Germinal center (tissue), 1 donor: Measurements from ENCODE around the gene SAMD4B.
"Not testable (repeated sequence)": the region's sequence is repeated elsewhere in the genome, so short reads cannot be mapped to it uniquely, and the experiment has no call there.

Experiments used
- DNase-seq: peaks from one replicate; pipeline ENCODE4 v3.0.0; 2012; ENCODE audit warnings: mixed read lengths, low spot score

The SAMD4B gene

DNA sequence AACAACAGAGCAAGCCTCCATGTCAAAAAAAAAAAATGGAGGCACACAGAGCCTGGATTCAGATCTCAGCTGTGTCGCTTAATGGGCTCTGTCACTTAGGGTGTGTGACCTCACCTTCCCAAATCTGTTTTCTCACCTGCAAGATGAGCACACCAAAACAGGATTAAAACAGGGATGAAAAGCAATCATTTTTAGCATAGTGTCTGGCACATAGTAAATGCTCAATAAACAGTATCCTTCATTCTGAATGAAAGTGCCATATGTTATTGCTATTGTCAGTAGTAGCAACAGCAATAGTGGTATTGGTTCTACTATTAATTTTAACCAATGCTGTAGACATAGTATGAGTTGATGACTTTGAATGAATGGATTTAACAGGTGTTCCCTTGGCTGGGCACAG lies 23.3 kb downstream of the SAMD4B start:
- DNase-seq = no peak

DNA sequence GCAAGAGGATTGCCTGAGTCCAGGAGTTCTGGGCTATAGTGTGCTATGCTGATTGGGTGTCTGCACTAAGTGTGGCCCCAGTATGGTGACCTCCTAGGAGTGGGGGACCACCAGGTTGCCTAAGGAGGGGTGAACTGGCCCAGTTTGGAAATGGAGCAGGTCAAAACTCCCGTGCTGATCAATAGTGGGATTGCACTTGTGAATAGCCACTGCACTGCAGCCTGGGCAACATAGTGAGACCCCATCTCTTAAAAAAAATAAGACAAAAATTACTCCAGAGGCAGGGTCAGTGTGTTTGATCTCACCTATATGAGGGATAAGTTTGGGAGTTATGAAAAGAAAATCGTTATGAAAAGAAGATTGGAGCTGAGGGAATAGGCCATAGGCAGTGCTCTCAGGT lies 27.0 kb downstream of the SAMD4B start:
- DNase-seq = no peak

DNA sequence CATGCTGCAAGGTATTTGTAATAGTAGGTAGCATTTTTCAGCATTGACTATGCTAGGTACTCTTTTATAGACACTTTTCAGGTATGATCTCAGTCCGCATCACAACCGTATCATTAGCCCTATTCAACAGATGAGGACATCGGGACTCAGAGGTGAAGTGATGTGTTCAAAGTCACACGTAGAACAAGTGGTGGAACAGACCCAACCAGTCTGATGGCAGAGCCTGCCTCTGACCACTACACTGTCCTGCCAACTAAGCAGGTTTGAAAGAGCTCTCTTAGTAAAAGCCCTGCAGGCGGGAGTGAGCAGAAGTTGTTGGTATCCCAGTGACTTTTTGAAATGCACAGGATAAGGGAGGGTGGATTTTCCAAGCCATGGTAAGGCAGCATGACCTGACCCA lies 28.5 kb downstream of the SAMD4B start:
- DNase-seq = no peak

DNA sequence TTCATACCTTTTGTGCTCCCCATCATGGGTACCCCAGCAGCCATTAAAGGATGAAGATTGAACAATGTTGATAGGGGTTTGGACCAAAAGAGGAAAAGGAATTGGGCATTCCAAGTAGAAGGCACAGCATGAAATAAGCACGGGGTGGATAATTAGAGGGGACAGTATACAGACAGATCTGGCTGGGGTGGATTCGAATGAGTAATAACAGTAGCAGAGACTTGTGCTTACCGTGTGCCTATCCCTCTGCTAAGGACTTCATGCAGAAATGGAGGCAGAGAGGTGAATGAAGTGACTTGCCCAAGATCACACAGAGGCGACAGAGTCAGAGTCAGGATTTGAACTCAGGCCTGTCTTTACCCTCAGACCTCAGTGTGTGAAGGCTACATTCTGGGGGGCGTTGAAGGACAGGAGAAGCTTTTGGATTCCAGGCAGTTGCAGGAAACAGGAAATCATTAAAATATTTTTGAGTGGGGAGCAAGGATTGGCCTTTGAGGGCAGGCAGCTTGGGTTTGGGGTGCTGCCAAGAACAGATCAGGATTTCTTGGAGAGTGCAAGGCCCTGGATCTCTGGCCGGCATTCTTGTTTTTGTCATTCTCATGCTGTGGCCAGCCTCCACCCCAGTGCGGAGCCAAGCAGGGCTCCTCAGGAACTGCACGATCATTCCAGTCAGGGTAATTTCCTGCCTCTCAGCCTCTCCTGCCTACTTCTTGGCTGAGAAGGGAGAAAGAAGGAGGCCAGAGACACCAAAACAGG lies 30.0 kb downstream of the SAMD4B start:
- DNase-seq = no peak

DNA sequence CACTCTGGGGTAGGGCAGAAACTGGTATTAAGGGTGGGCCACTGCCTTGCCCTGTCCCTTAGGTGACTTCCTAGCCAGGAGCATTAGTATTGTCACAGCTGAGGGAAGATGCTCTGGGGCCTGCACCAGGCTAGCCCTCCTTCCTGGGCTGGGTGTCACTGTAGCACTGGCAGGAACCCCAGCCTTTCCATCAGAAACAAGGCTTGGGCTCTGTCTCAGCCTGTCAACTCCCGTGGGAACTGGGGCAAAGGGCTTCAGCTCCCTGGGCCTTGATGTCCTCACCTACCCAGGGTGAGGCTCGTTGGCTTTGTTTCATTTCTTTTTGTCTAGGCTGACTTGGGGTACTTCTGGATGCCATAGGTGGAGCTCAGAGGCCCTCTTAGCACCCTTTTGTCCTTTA lies 30.7 kb downstream of the SAMD4B start:
- no peak for DNase-seq

DNA sequence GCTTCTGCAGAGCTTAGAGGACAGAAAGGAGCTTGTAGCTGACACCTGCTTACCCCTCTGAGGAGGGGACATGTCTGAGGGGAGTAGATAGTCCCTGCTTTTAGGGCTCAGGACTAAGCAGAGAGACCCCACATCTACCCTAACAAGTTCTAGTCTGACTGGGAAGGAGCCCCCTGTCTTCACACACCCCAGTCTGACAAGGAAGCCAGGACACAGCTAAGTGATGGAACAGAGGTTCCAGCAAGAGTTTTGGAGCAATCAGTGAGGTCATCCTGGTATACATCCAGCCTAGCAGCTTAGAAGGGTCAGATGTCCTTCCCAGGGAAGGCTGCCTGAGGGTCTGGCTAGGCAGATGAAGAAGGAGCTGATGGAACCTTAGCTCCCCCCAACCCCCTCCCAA lies 33.7 kb downstream of the SAMD4B start:
- DNase-seq = no peak

DNA sequence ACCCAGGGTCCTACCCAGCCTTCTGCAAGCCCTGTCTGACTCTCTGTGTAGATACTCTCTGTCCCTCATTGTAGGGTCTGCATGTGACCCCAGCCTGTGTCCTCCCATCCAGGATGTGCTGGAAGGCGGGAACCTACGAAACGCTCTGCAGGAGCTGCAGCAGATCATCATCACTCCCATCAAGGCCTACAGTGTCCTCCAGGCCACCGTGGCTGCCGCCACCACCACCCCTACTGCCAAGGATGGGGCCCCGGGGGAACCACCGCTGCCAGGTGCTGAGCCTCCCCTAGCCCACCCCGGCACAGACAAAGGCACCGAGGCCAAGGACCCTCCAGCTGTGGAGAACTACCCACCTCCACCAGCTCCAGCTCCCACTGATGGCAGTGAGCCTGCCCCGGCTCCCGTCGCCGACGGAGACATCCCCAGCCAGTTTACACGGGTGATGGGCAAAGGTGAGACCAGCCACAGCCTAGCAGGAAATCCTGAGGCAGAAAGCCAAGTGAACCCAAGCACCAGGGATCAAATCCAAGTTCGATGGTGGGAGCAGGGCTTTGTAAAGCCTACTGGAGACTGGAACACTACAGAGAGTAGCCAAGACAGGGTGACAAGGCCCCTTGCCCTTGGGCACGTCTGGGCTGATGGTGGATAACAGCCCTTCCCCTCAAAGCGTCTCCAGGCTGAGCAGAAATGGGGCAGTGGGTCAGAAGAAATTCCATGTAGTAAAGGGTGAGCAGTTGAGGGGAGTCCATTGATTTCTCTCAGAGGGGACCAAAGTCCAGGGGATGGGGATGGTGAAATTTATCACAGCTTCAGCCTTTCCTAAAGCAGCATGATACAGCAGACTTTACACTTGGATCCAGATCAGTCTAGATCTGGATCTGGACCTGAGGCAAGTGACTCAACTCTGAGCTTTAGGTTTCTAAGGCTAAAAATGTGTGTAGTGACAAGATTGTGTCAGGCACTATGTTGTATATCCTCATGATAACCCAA lies 35.4 kb downstream of the SAMD4B start:
- no peak for DNase-seq

DNA sequence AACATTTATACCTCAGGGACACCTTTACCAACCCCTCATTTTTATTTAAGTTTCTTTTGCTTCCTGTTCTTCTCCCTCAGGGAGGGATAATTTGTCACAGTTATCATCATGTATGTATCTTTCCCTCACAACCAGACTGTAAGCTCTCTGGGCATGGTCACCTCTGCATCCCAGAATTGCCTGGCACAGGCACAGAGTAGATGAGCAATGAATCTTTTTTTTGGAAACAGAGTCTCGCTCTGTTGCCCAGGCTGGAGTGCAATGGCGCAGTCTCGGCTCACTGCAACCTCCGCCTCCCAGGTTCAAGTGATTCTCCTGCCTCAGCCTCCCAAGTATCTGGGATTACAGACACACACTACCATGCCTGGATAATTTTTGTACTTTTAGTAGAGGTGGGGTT lies 37.1 kb downstream of the SAMD4B start:
- DNase-seq = not testable (repeated sequence)

DNA sequence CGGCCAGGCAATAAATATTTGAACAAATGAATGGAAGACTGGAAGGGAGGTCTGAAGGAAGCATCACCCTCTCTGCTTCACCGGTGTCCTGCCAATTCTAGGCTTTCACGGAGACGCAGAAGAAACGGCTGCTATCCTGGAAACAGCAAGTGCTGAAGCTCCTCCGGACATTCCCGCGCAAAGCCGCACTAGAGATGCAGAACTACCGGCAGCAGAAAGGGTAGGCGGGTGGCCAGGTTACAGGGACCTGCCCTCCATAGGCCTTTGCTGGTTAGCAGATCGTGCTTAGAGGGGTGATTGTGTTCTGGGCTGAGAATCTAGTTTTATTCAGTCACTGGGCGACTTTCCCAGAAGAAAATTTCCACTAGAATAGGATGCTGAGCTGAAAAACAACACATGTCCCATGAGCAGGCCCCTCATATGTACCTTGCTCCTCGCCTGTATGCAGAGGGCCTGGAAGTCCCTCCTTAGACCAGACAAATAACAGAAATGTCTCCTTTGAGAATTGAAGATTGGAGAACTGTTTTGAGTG lies 37.7 kb downstream of the SAMD4B start:
- no peak for DNase-seq

DNA sequence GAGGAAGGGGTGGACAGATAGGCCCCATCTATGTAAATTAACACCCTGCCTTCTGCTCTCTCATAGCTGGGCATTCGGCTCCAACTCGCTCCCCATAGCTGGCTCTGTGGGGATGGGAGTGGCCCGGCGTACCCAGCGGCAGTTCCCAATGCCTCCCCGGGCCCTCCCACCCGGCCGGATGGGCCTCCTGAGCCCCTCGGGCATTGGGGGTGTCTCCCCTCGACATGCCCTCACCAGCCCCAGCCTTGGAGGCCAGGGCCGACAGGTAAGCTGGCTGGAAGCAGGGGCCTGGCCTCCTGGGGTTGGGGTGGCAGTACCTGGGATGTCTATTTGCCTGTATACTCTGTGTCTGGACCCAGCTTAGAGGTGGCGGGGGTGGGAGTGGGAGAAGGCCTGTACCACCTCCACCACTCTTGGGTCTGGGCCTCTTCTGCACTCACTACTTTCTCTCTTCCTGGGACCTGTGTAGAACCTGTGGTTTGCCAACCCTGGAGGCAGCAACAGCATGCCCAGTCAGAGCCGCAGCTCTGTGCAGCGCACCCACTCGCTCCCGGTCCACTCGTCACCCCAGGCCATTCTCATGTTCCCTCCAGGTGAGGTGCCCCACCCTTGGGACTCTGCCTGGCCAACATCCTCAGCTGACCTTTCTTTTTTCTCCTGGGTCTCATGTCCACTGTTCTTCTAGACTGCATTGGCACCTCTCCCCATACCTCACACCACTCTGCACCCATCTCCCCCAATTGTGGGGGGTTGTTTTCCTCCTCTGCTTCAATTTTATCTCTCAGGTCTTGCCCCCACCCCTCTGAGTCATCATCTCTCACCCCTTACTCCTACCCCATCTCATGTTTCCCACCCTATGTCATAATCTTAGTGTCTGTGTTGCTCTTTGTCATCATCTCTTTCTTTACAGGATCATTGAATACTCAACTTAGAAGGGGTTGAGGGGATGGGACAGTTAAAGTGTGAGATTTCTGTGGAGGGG lies 38.6 kb downstream of the SAMD4B start:
- DNase-seq = no peak

DNA sequence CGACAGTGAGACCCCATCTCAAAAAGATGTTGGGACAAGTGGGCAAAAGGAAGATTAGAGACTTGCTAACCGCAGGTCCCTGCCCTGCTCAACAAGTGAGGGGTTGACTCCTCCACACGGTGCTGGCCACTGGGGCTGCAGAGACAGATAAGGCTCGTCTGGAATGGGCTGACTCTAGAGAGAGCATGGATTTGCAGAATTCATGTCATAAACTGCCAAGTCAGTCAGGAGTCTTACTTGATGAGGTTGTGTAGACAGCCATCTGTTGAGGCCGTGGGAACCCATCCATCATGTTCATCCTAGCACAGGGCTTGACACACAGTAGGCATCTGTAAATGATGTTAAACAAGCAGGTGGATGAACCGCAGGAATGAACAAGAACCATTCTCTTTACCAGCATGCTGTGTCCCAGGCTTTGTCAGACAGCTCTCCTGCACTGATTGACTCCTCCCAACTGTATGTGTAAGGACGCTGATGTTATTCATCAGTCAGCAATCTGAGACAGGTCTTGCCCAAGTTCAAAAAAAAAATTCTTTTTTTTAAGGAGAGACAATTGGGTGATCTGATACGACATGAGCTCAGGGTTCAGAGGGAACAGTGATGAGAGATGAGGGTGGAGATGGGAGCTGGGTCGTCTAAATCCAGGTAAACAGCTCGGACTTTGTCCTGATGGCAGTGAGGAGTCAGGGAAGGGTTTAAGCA lies 39.8 kb downstream of the SAMD4B start:
- no peak for DNase-seq

DNA sequence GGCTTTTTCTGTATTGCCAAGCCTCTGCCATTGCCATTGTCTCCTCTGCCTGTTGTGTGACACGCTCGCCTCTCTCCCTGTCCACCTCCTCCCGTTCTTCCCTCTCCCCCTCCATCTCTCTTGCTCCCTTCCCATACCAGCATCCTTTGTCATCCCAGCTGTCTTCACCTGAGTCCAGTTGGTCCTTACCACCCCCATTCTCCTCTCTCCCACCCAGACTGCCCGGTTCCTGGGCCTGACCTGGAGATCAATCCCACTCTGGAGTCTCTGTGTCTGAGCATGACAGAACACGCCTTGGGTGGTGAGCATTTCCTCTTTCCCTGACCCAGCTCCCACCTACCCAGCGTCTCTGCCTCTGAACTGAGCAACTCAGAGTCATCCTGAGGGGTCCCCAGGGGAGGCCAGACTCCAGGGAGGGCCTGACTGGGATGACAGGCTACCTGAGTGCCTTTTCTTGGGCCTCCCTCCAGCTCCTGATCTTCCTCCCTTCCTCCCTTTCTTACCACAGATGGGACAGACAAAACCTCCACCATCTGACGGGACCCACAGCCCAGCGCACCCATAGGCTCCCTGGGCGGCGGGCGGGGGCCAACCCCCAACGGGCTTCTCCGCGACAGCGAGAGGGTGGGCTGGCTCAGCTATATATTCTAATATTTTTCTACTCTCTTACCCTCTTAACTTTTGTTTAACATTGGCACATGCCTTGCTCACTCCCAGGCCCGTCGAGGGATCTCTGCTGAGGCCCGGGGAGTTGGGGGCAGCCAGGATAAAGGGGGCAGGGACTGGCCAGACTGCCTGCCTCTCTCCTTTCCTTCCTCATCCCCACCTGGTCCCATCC lies 41.0 kb downstream of the SAMD4B start:
- DNase-seq = no peak

DNA sequence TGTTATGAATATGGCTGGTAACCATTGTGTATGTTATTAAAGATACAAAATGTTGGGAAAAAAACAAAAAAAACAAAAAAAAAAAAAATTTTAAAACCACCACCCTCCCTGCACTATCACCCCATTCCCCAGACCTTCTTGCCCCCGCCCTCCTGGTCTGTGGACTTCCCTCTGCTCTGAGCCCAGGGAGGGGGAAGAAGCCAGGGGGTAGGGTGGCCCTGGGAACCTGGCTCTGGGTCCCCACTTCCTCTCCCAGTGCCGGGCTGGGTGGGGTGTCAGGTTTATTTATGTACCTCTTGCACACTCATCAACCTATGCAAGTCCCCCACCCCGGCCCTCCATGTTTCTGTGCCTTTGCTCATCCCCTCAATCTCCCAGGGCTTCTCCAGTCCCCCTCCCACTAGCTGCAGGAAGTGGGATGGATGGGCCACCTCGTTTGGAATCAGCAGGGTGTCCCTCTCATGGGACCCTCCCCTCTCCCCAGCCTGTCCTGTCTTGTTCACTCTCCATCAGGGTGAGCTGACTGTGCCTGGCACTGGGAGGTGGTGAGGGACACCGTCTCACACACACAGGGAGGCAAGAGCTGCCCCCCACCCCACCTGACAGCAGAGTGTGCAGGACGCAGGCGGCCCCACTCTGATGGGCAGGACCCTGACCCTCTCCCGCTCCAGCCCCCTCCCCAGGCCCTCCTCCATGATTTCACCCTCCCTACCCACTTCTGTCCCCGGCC lies 42.8 kb downstream of the SAMD4B start:
- DNase-seq = no peak

DNA sequence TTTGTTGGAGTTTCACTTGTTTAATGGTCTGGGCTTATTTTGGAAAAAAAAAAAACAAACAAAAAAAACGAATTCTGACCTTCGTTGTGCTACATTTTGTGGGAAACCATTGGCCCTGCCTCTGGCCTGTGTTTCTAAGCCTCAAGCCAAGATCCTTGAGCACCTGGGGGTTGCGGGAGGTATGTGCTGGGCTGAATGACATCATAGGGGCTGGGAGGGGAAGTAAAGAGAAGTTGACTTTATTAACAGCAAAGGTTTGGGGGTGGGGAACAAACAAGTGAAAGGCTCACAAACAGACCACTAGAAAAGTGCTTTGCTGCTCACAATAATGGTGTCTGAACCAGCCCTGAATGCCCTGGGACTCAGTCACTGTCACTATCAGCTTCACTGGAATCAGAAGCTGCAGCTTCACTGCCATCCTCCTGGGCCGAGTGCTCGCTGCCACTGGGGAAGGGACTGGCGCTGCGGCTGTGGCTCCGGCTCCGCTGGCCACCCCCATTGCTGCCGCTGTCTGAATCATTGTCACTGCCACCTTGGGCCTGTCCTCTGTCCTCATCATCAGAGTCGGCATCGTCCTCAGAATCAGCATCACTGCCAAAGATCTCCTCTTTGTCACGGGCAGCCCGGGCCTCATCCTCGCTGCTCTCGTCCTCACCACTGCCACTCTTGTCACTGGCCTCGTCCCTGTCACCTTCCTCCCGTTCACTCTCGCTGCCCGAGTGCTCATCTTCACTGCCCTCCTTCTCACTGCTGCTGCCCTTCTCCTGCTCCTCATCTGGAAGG lies 43.6 kb downstream of the SAMD4B start:
- no peak for DNase-seq

DNA sequence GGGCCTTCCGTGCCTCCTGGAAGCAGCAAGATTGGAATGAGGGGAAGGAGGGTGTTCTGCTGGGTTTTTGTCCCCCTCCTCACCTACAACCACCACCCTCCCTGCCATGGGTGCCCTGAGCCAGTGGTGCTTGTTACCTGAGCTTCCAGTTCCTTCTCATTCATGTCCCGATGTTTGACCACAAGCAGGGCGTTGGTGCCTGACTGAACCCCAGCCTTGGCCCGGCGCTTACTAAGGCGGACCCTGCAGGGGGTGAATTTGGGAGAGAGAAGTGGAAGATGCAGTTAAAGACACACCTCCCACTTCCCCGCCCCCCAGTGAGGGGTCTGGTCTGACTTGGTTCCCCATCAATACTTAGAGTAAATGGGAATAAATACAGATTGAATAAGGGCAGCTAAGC lies 44.3 kb downstream of the SAMD4B start:
- no peak for DNase-seq

DNA sequence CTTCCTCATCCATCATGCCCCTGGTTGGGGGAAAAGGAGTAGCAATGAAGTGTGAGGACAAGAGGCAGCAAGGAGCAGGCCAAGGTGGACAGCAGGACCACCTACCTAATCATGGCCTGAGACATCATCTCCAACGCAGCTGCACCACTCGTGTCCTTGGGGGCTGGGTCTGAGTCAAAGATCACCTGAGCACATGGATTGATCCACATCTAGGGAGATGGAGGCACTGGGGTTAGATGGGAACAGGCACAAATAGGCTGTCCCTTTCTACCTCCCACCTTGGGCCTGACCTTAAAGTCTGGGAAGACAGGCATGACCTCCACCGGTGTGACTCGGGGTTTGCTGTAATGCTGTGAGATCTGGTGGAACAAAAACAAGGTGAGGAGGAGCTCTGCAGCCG lies 46.4 kb downstream of the SAMD4B start:
- no peak for DNase-seq

DNA sequence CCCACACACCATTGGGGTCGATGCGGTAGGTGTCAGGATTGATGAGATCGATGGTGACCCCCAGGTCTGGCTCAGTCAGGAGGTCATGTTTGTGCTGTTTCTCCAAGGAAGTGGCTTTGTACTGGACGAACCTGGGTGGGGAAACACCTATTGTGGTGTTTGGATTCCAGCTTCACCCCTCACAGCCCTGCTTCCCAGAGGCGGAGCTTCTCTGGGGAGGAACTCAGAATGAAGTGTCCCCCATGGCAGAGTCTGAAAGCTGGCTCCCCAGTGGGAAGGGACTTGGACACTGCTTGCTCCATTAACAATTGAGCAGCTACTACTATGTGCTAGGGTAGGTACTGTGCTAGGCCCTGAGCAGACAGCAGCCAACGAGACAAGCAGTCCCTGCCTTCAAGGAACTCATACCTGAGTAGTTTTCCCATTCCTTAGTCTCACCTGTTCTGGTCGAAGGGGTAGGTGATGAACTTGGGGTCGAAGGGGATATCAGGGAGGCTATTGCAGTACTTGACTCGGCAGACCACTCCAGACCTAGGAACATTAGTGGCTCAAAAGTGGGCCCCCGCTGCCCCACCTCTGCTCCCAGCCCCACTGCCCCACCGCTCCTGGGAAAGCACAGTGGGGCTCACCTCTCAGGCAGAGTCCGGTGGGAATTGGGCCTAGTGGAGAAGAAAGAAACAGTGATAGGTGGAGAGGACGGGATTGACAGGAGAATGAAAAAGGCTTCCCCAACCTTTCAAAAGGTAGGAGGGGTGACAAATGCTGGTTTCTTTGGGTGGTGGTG lies 47.6 kb downstream of the SAMD4B start:
- DNase-seq = no peak

DNA sequence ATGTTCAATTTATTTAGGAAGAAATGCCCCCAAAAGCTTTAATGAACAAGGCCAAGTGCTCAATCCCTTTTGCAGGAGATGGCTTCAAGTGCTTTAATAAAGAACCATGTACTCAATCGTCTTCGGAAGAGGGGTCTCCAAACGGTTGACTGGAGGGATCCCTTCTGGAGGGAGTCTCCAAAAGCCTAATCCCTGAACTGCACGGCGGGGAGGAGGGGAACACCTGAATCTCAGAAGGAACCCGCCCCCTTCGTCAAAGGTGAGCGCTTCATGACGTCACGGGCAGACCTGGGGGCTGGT lies 48.2 kb downstream of the SAMD4B start:
- peak; percentile 82 for DNase-seq
